ENCODE results near the gene CUL5. TPM values are rescaled to one million over a fixed set of nuclear protein-coding genes. Genes with fewer than 3 reads are reported as not detected.

The CUL5 gene
- polyA plus RNA-seq, 3 donors, result 24.7 to 37.8 (median 36.7) TPM

DNA sequence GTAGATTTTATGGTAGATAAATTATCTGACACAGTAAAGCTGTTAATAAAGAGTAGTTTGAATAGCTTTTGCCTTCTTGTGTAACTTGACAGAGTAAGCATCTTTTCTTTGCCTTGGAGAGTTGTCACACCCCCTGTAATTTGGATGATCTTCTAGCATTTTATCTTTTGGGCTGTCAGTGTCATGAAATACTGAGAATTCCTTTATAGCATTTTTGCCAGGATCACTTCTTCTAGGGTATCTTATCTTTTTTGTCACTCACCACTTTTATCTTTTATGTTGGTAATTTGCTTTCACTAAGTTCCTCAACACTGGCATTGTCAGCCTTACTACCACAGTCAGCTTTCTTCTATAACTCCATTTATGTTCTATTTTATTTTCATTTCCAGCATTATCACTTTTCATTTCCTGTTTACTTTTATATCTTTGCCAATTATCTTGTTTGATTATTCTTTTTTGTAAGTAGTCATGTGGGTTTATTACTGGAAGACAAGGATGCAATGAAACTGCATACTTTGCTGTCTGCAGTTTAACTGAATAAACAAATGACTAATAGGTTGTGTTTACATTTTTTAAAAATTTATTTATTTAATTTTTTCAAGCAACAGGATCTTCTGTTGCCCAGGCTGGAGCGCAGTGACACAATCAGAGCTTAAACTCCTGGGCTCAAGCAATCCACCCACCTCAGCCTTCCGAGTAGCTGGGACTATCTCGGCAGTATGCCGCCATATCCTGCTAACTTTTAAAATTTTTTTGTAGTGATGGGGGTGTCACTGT, 84.6 kb downstream of the CUL5 start:
- intact Hi-C loops (cut with micrococcal nuclease), result no loop called here
- no peak overlapping the region for H3K27ac ChIP-seq (ENCODE audit: low read depth in 1 of 2, low read length in 2 of 2)
- no peak overlapping the region for H3K4me3 ChIP-seq (replicated peaks in 1 of 3; ENCODE audit: low read depth in 2 of 3, low read length in 3 of 3)
- no peaks in the 10 kb centered on the region for H3K27me3 ChIP-seq (ENCODE audit: control insufficient read depth in 2 of 2, insufficient read depth in 2 of 2, low read length in 2 of 2)
- no CpG with 5 or more reads among the region's 4 CpGs for WGBS (ENCODE audit: insufficient coverage)
- DNase-seq, result no peak
- Mint-ChIP-seq H3K9me3 (no peaks in the 10 kb centered on the region), H3K36me3 (peaks cover 65 to 84% of the 10 kb centered on the region in 2 donors), H3K27ac (peak overlapping the region in 1 of 7 donors; percentile 15), H3K27me3 (ENCODE audit: low read depth in 3 of 3) (no peaks in the 10 kb centered on the region), H3K4me3 (no peak overlapping the region), H3K4me1 (no peaks in the 10 kb centered on the region)
- no peak overlapping the region for H2AFZ ChIP-seq (ENCODE audit: insufficient read depth, low read depth, low read length, poor library complexity, severe bottlenecking)
- no peaks in the 10 kb centered on the region for H3K79me2 ChIP-seq (ENCODE audit: insufficient read depth, low read length)
- peaks cover 69 to 94% of the 10 kb centered on the region in 2 donors for H3K36me3 ChIP-seq (replicated peaks in 1 of 2; ENCODE audit: control insufficient read depth in 1 of 2, insufficient read depth in 2 of 2, low read length in 2 of 2)
- H3K4me2 ChIP-seq (replicated peaks; ENCODE audit: extremely low read depth, low read length, poor library complexity, severe bottlenecking), result no peak overlapping the region
- H4K20me1 ChIP-seq (ENCODE audit: insufficient read depth, low read length), result no peaks in the 10 kb centered on the region
- TF ChIP-seq, protein P1, sequence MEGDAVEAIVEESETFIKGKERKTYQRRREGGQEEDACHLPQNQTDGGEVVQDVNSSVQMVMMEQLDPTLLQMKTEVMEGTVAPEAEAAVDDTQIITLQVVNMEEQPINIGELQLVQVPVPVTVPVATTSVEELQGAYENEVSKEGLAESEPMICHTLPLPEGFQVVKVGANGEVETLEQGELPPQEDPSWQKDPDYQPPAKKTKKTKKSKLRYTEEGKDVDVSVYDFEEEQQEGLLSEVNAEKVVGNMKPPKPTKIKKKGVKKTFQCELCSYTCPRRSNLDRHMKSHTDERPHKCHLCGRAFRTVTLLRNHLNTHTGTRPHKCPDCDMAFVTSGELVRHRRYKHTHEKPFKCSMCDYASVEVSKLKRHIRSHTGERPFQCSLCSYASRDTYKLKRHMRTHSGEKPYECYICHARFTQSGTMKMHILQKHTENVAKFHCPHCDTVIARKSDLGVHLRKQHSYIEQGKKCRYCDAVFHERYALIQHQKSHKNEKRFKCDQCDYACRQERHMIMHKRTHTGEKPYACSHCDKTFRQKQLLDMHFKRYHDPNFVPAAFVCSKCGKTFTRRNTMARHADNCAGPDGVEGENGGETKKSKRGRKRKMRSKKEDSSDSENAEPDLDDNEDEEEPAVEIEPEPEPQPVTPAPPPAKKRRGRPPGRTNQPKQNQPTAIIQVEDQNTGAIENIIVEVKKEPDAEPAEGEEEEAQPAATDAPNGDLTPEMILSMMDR (IDR thresholded peaks at IDR 0.05), result no peak
- no peak overlapping the region for H3K9ac ChIP-seq (ENCODE audit: insufficient read depth, low read length, poor library complexity, severe bottlenecking)
- no peaks in the 10 kb centered on the region for H3K9me3 ChIP-seq (replicated peaks in 1 of 2; ENCODE audit: control insufficient read depth in 1 of 2, insufficient read depth in 1 of 2, low read length in 2 of 2)
- no peaks in the 10 kb centered on the region for H3K4me1 ChIP-seq (ENCODE audit: control insufficient read depth in 1 of 2, insufficient read depth in 2 of 2, low read length in 2 of 2)

DNA sequence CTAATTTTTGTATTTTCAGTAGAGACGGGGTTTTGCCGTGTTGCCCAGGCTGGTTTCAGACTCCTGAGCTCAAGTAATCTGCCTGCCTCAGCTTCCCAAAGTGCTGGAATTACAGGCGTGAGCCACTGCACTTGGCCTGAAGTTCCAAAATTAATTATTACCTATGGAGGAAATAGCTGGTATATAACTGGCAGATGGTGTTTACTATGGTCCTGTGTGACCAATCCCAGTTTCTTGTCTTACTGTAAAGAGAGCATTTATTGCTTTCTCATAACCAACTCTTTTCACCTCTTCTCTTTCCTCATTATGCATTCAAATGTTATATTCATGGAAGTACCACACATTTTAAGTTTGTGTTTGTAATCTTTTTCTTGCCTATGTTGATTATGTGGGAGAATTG, 88.5 kb downstream of the CUL5 start:
- H3K4me1 Mint-ChIP-seq, result no peaks in the 10 kb centered on the region
- peaks cover 64 to 87% of the 10 kb centered on the region in 2 donors for H3K36me3 Mint-ChIP-seq
- Histone ChIP-seq H3K4me1 (ENCODE audit: control insufficient read depth in 1 of 2, insufficient read depth in 2 of 2, low read length in 2 of 2) (no peaks in the 10 kb centered on the region), H3K4me2 (replicated peaks; ENCODE audit: extremely low read depth, low read length, poor library complexity, severe bottlenecking) (no peak overlapping the region), H3K36me3 (replicated peaks in 1 of 2; ENCODE audit: control insufficient read depth in 1 of 2, insufficient read depth in 2 of 2, low read length in 2 of 2) (peaks cover 72 to 96% of the 10 kb centered on the region in 2 donors), H3K27me3 (ENCODE audit: control insufficient read depth in 2 of 2, insufficient read depth in 2 of 2, low read length in 2 of 2) (no peaks in the 10 kb centered on the region), H3K9ac (ENCODE audit: insufficient read depth, low read length, poor library complexity, severe bottlenecking) (no peak overlapping the region), H3K9me3 (replicated peaks in 1 of 2; ENCODE audit: control insufficient read depth in 1 of 2, insufficient read depth in 1 of 2, low read length in 2 of 2) (no peaks in the 10 kb centered on the region), H3K79me2 (ENCODE audit: insufficient read depth, low read length) (no peaks in the 10 kb centered on the region), H3K27ac (ENCODE audit: low read depth in 1 of 2, low read length in 2 of 2) (no peak overlapping the region), H4K20me1 (ENCODE audit: insufficient read depth, low read length) (no peaks in the 10 kb centered on the region), H3K4me3 (replicated peaks in 1 of 3; ENCODE audit: low read depth in 2 of 3, low read length in 3 of 3) (no peak overlapping the region), H2AFZ (ENCODE audit: insufficient read depth, low read depth, low read length, poor library complexity, severe bottlenecking) (no peak overlapping the region)
- no peaks in the 10 kb centered on the region for H3K9me3 Mint-ChIP-seq
- H3K27ac Mint-ChIP-seq, result no peak overlapping the region
- no peak overlapping the region for H3K4me3 Mint-ChIP-seq
- 100% methylated on average over 2 of the region's 3 CpGs for WGBS (ENCODE audit: insufficient coverage)
- intact Hi-C loops (cut with micrococcal nuclease), result no loop called here
- H3K27me3 Mint-ChIP-seq (ENCODE audit: low read depth in 3 of 3), result no peaks in the 10 kb centered on the region
- DNase-seq, result no peak
- TF ChIP-seq, protein P1 (IDR thresholded peaks at IDR 0.05), result no peak
